Upper lobe of left lung (tissue), 4 donors: ENCODE data around the gene KDM5B.

ENCODE experiments used
- POLR2A ChIP-seq, 4 donors: fragments of 450-650 bp; IDR thresholded peaks; one replicate each; pipeline ENCODE4 v1.5.1; 2016 to 2017; ENCODE audit warnings: antibody characterized with exemption in 4 of 4, mild to moderate bottlenecking in 2 of 4
- POLR2AphosphoS5 ChIP-seq, 2 donors: sonication (generic); formaldehyde crosslinking; IDR thresholded peaks; one replicate each; pipeline ENCODE4 v1.5.1; 2017; ENCODE audit warnings: antibody characterized with exemption in 2 of 2

GRCh38 chr1:202682477-202682876, 125.7 kb downstream of the KDM5B start:
- no peak for TF ChIP-seq POLR2AphosphoS5 (IDR thresholded peaks at IDR 0.05)
- no peak for TF ChIP-seq POLR2A (IDR thresholded peaks at IDR 0.05)
